ENCODE data around the gene AZGP1.
"Not testable (repeated sequence)": the region's sequence is repeated elsewhere in the genome, so short reads cannot be mapped to it uniquely, and the experiment has no call there.

DNA sequence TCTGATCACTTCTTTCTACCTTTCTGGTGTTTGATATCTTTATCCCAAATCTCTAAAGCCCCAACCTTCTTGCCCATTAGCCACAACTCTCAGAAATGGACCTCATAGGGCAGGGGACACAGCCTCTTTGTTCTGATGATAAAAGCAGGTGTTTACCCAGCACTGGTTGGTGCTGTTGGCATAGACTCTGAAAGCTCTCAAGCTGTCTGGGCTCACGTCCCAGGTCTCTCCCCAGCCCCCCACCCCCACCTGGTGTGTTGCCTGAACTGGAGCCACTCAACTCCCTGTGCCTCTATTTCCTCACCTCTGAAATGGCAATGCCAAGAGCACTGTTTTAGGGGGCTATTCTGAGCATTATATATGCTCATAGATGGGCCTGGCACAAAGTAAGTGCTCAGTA is 6.0 kb downstream of the AZGP1 start:
- TF ChIP-seq, protein P1, sequence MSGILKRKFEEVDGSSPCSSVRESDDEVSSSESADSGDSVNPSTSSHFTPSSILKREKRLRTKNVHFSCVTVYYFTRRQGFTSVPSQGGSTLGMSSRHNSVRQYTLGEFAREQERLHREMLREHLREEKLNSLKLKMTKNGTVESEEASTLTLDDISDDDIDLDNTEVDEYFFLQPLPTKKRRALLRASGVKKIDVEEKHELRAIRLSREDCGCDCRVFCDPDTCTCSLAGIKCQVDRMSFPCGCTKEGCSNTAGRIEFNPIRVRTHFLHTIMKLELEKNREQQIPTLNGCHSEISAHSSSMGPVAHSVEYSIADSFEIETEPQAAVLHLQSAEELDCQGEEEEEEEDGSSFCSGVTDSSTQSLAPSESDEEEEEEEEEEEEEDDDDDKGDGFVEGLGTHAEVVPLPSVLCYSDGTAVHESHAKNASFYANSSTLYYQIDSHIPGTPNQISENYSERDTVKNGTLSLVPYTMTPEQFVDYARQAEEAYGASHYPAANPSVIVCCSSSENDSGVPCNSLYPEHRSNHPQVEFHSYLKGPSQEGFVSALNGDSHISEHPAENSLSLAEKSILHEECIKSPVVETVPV (CRISPR knock-in tag; IDR thresholded peaks at IDR 0.05), result not testable (repeated sequence)
- TF ChIP-seq, protein P2, sequence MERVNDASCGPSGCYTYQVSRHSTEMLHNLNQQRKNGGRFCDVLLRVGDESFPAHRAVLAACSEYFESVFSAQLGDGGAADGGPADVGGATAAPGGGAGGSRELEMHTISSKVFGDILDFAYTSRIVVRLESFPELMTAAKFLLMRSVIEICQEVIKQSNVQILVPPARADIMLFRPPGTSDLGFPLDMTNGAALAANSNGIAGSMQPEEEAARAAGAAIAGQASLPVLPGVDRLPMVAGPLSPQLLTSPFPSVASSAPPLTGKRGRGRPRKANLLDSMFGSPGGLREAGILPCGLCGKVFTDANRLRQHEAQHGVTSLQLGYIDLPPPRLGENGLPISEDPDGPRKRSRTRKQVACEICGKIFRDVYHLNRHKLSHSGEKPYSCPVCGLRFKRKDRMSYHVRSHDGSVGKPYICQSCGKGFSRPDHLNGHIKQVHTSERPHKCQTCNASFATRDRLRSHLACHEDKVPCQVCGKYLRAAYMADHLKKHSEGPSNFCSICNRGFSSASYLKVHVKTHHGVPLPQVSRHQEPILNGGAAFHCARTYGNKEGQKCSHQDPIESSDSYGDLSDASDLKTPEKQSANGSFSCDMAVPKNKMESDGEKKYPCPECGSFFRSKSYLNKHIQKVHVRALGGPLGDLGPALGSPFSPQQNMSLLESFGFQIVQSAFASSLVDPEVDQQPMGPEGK (CRISPR knock-in tag; IDR thresholded peaks at IDR 0.05; ENCODE audit: borderline replicate concordance), result not testable (repeated sequence)
- not testable (repeated sequence) for TF ChIP-seq ZFP3, CSDC2 (CRISPR knock-in tag; IDR thresholded peaks at IDR 0.05)
